Testis (tissue), 3 donors: ENCODE results near the gene SCO1. TPM values are rescaled to one million over a fixed set of nuclear protein-coding genes. Genes with fewer than 3 reads are reported as not detected.

Source experiments
- DNase-seq: peaks from one replicate; pipeline ENCODE4 v3.0.0-alpha.2; 2019
- H3K27ac ChIP-seq, 2 donors: fragments of 200-600 bp; sonication (generic); one replicate each; pipeline ENCODE4 v1.5.1; 2019
- H3K27me3 ChIP-seq: fragments of 200-600 bp; sonication (generic); one replicate; pipeline ENCODE4 v1.5.1; 2019
- H3K36me3 ChIP-seq: fragments of 200-600 bp; sonication (generic); one replicate; pipeline ENCODE4 v1.5.1; 2017; ENCODE audit warnings: low read depth; ENCODE audit errors: missing control alignments
- H3K4me1 ChIP-seq: fragments of 200-600 bp; sonication (generic); one replicate; pipeline ENCODE4 v1.5.1; 2019
- H3K4me3 ChIP-seq, 2 donors: fragments of 200-600 bp; sonication (generic); one replicate each; pipeline ENCODE4 v1.5.1; 2017 to 2019
- H3K9me3 ChIP-seq: fragments of 200-600 bp; sonication (generic); one replicate; pipeline ENCODE4 v1.5.1; 2017
- POLR2A ChIP-seq: fragments of 450-650 bp; IDR thresholded peaks from one replicate; pipeline ENCODE4 v1.6.1; 2017; ENCODE audit warnings: antibody characterized with exemption, mild to moderate bottlenecking, moderate library complexity
- WGBS, 2 donors: methylation state at CpG; one replicate each; pipeline ENCODE4 v1.1.5; 2018; 5-methylcytosine and 5-hydroxymethylcytosine counted together
- intact Hi-C: fragments of 100-400 bp; cut with DNase I; formaldehyde crosslinking; loops from one replicate; pipeline ENCODE4 v1.15.1; 2023; ENCODE audit warnings: low total_unique reads
- polyA plus RNA-seq: library from polyadenylated mRNA; stranded (reverse); fragments of 350-450 nt; fragmentation: Illumina TruSeq; extraction: RNeasy Lipid Tissue Mini Kit (QIAGEN cat#74804); gene quantifications from one replicate; pipeline ENCODE4 v1.2.3, GENCODE V29; 2014; ENCODE audit warnings: low read depth, low replicate concordance; ENCODE audit not compliant: insufficient read depth
- total RNA-seq, 2 donors: library from RNA; depleted of rRNA; stranded (reverse); fragments of >200 nt; gene quantifications; one replicate each; pipeline ENCODE4 v1.2.3, GENCODE V29; 2016
- TF ChIP-seq, protein P1 (sequence below), 3 experiments: fragments of 450-650 bp in 2 of 3; fragments of 200-600 bp in 1 of 3; sonication (generic) in 1 of 3; IDR thresholded peaks; one replicate each; pipeline ENCODE4 v1.5.1; 2016 to 2019; ENCODE audit warnings: antibody characterized with exemption in 3 of 3, mild to moderate bottlenecking in 2 of 3, moderate library complexity in 1 of 3

SCO1 gene
- total and polyA plus RNA-seq, 3 donors from 2014 or later: 23.9 to 31.9 (median 25.7) TPM

DNA sequence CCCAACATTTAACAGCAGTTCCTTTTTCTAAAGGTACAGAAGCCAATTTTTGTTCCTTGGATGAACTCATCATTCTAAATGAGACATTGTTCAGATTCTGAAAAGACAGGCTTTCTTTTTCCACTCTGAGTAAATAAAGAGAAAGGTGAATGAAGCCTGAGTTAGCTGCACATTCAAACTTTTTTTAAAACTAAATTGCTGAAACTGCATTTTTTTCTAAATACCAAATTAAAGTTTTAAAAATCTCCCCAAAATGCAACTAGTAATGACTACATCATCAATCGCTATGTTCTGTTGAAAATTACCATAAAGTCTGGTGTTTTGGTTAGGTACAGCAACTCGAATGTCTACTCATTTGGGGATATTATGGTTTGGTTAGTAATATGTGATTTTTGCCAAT, 9.8 kb downstream of the SCO1 start:
- no peaks in the 10 kb centered on the region for H3K9me3 ChIP-seq
- 88 to 92% methylated on average over 2 of the region's 2 CpGs for WGBS, 2 donors
- TF ChIP-seq, protein P1, sequence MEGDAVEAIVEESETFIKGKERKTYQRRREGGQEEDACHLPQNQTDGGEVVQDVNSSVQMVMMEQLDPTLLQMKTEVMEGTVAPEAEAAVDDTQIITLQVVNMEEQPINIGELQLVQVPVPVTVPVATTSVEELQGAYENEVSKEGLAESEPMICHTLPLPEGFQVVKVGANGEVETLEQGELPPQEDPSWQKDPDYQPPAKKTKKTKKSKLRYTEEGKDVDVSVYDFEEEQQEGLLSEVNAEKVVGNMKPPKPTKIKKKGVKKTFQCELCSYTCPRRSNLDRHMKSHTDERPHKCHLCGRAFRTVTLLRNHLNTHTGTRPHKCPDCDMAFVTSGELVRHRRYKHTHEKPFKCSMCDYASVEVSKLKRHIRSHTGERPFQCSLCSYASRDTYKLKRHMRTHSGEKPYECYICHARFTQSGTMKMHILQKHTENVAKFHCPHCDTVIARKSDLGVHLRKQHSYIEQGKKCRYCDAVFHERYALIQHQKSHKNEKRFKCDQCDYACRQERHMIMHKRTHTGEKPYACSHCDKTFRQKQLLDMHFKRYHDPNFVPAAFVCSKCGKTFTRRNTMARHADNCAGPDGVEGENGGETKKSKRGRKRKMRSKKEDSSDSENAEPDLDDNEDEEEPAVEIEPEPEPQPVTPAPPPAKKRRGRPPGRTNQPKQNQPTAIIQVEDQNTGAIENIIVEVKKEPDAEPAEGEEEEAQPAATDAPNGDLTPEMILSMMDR (IDR thresholded peaks at IDR 0.05): no peak
- TF ChIP-seq POLR2A: no peak
- no peak overlapping the region for H3K27ac ChIP-seq
- no peaks in the 10 kb centered on the region for H3K36me3 ChIP-seq
- no peak for DNase-seq
- intact Hi-C loops: no loop called here
- no peak overlapping the region for H3K4me3 ChIP-seq
- H3K4me1 ChIP-seq: peaks cover 6% of the 10 kb centered on the region
- H3K27me3 ChIP-seq: no peaks in the 10 kb centered on the region

DNA sequence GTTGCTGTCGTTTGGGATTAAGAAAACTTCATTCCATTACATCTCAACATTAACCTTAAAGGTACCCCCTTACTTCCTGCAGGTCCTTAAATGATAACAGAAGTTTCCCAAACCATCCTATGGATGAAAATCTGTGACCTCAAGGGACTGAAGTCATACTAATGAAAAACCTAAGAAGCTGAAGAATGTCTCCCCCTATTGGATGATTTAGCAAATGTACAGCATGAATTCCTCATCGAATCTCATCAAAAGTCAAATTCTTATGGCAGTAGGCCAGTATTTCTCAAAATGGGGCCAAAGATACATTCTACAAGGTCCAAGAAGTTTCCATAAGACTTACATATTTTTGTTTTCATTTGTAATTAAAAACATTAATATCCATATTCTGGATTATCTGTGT, 13.5 kb downstream of the SCO1 start:
- DNase-seq: no peak
- TF ChIP-seq POLR2A: no peak
- TF ChIP-seq, protein P1 (IDR thresholded peaks at IDR 0.05): peak in 2 of 3 experiments; percentile 16 to 42
- 53 to 78% methylated on average over 2 of the region's 2 CpGs for WGBS, 2 donors
- Histone ChIP-seq H3K36me3 (no peaks in the 10 kb centered on the region), H3K4me1 (peaks cover 6% of the 10 kb centered on the region), H3K9me3 (no peaks in the 10 kb centered on the region), H3K4me3 (no peak overlapping the region), H3K27me3 (no peaks in the 10 kb centered on the region), H3K27ac (no peak overlapping the region)
- intact Hi-C loops: no loop called here

DNA sequence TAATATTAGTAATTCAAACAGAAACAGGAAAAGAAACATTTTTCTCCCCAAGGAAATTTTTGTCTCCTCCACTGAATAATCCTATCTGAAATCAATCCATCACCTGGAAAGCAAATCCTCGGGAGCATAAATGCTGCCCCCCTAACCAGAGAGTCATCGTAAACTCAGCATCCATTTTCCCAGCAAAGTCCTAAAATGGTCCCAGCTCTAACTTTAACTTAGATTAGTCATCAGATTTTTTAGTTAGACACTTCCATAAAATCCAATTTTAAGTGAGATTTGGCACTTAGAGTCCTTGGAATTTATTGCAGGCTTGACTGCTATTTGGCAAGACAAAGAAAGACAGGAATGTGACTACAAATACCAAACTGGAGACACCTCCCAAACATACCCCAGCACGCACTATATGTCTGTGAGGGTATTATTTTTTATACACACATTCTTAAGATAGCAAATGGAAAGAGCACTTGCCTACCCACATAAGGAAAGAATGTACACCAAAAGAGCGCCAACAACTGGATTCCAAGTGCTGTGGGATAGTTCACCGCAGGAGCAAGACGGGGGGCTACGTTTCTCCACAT, 15.4 kb downstream of the SCO1 start:
- intact Hi-C loops: no loop called here
- TF ChIP-seq, protein P1 (IDR thresholded peaks at IDR 0.05): no peak
- no peak for TF ChIP-seq POLR2A
- whole genome bisulfite sequencing, 2 donors: 85 to 91% methylated on average over 7 of the region's 7 CpGs
- Histone ChIP-seq H3K36me3 (no peaks in the 10 kb centered on the region), H3K4me1 (peaks cover 6% of the 10 kb centered on the region), H3K27me3 (no peaks in the 10 kb centered on the region), H3K27ac (no peak overlapping the region), H3K9me3 (no peaks in the 10 kb centered on the region), H3K4me3 (no peak overlapping the region)
- no peak for DNase-seq

DNA sequence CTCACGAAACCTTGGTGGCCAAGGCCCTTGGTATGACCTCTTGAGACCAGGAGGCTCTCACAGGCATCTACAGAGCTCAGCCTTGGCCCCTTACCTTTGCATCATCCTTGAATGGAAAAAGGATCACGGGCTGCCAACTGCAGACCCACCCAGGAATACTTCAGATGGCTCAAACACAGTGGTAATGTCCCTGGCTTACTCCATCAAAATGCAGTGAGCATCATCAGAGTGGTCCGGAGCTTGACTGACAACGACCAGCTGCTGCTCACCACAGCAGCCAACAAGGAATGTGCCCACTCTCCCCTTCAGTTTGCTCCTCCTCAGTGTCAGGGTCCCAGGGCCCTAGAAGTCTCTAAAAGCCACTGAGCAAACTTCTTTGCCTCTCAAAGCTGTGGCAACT, 22.6 kb downstream of the SCO1 start:
- Histone ChIP-seq H3K36me3 (no peaks in the 10 kb centered on the region), H3K4me3 (no peak overlapping the region), H3K27ac (no peak overlapping the region), H3K9me3 (no peaks in the 10 kb centered on the region), H3K4me1 (no peaks in the 10 kb centered on the region), H3K27me3 (no peaks in the 10 kb centered on the region)
- intact Hi-C loops: no loop called here
- DNase-seq: no peak
- 100% methylated on average over 4 of the region's 4 CpGs; no CpG with 5 or more reads in 1 of the 2 donors for WGBS, 2 donors
- TF ChIP-seq, protein P1 (IDR thresholded peaks at IDR 0.05): no peak
- no peak for TF ChIP-seq POLR2A

DNA sequence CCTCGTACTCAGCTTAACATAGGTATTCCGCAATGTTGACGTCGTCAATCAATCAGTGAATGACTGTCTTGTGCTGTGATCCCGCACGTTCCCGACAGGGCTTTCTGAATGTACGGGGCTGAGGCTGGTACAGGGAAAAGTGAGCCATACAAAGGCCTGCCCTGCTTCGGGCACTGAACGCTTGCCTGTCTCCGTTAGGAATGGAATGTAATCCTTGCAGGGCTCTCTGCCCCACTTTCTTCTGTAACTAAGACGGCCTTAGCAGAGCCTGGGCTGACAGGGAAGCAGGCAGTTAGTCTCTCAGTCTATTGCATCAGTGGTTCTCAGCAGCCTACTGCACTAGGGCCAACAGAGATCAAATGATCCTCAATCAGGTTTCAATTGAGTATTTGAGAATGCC, 24.0 kb downstream of the SCO1 start:
- no peaks in the 10 kb centered on the region for H3K4me1 ChIP-seq
- H3K36me3 ChIP-seq: no peaks in the 10 kb centered on the region
- 91 to 94% methylated on average over 12 of the region's 12 CpGs for WGBS, 2 donors
- DNase-seq: no peak
- no peak overlapping the region for H3K27ac ChIP-seq
- intact Hi-C loops: no loop called here
- no peaks in the 10 kb centered on the region for H3K9me3 ChIP-seq
- no peak for TF ChIP-seq POLR2A
- TF ChIP-seq, protein P1 (IDR thresholded peaks at IDR 0.05): no peak
- no peaks in the 10 kb centered on the region for H3K27me3 ChIP-seq
- no peak overlapping the region for H3K4me3 ChIP-seq
